Measurements from ENCODE around the gene SRP9.

The SRP9 gene

DNA sequence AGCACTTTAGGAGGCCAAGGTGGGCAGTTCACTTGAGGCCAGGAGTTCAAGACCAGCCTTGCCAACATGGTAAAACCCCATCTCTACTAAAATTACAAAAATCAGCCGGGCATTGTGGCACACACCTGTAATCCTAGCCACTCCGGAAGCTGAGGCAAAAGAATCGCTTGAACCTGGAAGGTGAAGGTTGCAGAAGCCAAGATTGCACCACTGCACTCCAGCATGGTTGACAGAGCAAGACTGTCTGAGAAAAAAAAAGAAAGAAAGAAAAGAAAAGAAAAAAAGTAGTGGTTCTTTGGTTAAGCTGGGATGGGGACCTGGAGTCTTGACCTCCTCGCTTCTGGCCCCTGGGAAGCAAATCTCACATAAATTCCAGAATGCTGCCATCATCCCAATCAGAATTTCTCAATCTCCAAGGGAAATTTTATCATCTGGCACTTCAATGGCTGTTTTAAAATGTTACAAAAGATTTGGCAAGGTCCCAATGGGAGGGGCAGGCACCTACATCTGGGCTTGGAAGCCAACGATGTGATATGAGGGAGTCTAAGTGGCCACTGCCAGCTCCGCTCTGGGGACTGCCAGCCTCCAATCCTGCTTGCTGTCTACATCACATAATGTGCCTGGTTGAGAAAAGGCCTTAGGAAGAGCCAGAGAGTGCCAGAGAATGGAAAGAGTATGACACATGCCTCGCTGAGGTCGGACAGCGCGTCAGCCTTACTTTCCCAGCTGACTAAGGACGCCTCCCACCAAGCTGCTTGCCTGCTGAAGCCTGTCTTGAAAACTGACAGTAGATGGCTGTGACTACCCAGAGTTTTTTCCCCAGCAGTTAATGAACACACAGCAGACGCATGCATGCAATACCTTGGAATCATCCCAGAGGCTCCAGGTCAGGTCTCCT, 42.1 kb upstream of the SRP9 start:
- no peak overlapping the region for H3K9ac ChIP-seq (ENCODE audit: low read length)
- H3K79me2 ChIP-seq (ENCODE audit: insufficient read depth, low read length): no peaks in the 10 kb centered on the region
- no peaks in the 10 kb centered on the region for H3K9me3 ChIP-seq (ENCODE audit: insufficient read depth, low read length)
- H3K9me2 ChIP-seq (replicated peaks; ENCODE audit: insufficient read depth, low read length): no peaks in the 10 kb centered on the region
- H3K27me3 ChIP-seq (ENCODE audit: low read length): no peaks in the 10 kb centered on the region
- no peaks in the 10 kb centered on the region for H4K20me1 ChIP-seq (ENCODE audit: low read depth, low read length)
- TF ChIP-seq, protein P1, sequence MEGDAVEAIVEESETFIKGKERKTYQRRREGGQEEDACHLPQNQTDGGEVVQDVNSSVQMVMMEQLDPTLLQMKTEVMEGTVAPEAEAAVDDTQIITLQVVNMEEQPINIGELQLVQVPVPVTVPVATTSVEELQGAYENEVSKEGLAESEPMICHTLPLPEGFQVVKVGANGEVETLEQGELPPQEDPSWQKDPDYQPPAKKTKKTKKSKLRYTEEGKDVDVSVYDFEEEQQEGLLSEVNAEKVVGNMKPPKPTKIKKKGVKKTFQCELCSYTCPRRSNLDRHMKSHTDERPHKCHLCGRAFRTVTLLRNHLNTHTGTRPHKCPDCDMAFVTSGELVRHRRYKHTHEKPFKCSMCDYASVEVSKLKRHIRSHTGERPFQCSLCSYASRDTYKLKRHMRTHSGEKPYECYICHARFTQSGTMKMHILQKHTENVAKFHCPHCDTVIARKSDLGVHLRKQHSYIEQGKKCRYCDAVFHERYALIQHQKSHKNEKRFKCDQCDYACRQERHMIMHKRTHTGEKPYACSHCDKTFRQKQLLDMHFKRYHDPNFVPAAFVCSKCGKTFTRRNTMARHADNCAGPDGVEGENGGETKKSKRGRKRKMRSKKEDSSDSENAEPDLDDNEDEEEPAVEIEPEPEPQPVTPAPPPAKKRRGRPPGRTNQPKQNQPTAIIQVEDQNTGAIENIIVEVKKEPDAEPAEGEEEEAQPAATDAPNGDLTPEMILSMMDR (IDR thresholded peaks at IDR 0.05; ENCODE audit: insufficient read depth, low read length, poor library complexity, severe bottlenecking): no peak
- TF ChIP-seq EZH2phosphoT487 (conservative IDR thresholded peaks at IDR 0.05; ENCODE audit: low read length): no peak
- no peaks in the 10 kb centered on the region for H3F3A ChIP-seq (ENCODE audit: insufficient read depth)
- no peak overlapping the region for H3K4me3 ChIP-seq (ENCODE audit: insufficient read depth, low read length, poor library complexity, severe bottlenecking)
- H3K4me2 ChIP-seq (ENCODE audit: low read depth, low read length, poor library complexity, severe bottlenecking): no peak overlapping the region
- no peaks in the 10 kb centered on the region for H3K36me3 ChIP-seq (ENCODE audit: low read length)
- no peak overlapping the region for H2AFZ ChIP-seq (ENCODE audit: low read depth, low read length, severe bottlenecking)
- no peak overlapping the region for H3K27ac ChIP-seq (ENCODE audit: low read depth, low read length)

DNA sequence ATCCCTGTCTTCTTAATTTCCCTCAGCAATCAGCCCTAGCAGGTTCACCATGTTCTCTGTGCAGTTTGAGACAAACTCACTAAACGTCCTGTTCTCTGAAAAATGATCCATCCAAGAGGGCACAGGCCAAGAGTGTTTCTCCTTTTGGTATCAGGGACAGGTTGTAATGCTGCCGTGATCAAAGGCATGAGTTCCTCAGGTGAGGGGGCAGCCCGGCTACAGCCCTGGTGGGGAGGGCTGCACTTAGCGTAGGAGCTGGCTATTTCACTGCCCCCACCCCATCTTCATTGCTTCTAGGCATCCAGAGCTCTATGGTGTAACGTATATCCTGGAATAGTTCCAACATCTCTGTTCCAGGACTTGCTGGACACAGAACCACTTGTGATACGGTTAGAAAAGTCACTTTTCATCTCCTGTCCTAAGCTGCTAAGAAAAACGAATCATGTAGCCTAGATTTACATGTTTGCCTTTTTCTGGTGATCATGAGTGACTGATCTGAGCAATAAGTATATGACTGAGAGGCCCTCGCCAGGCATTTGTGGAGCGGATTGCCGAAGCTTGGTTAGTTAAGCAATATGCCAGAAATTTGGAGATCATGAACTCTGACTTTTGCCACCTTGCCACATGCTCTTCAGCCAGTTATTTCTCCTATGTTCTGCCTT, 41.1 kb upstream of the SRP9 start:
- no peaks in the 10 kb centered on the region for H3K27me3 ChIP-seq (ENCODE audit: low read length)
- H3K9me2 ChIP-seq (replicated peaks; ENCODE audit: insufficient read depth, low read length): no peaks in the 10 kb centered on the region
- no peaks in the 10 kb centered on the region for H3K79me2 ChIP-seq (ENCODE audit: insufficient read depth, low read length)
- H2AFZ ChIP-seq (ENCODE audit: low read depth, low read length, severe bottlenecking): no peak overlapping the region
- no peak overlapping the region for H3K9ac ChIP-seq (ENCODE audit: low read length)
- no peak overlapping the region for H3K4me2 ChIP-seq (ENCODE audit: low read depth, low read length, poor library complexity, severe bottlenecking)
- TF ChIP-seq, protein P1 (IDR thresholded peaks at IDR 0.05; ENCODE audit: insufficient read depth, low read length, poor library complexity, severe bottlenecking): no peak
- no peak for TF ChIP-seq EZH2phosphoT487 (conservative IDR thresholded peaks at IDR 0.05; ENCODE audit: low read length)
- no peaks in the 10 kb centered on the region for H3F3A ChIP-seq (ENCODE audit: insufficient read depth)
- H3K9me3 ChIP-seq (ENCODE audit: insufficient read depth, low read length): no peaks in the 10 kb centered on the region
- H3K27ac ChIP-seq (ENCODE audit: low read depth, low read length): no peak overlapping the region
- no peaks in the 10 kb centered on the region for H3K36me3 ChIP-seq (ENCODE audit: low read length)
- no peak overlapping the region for H3K4me3 ChIP-seq (ENCODE audit: insufficient read depth, low read length, poor library complexity, severe bottlenecking)
- no peaks in the 10 kb centered on the region for H4K20me1 ChIP-seq (ENCODE audit: low read depth, low read length)

DNA sequence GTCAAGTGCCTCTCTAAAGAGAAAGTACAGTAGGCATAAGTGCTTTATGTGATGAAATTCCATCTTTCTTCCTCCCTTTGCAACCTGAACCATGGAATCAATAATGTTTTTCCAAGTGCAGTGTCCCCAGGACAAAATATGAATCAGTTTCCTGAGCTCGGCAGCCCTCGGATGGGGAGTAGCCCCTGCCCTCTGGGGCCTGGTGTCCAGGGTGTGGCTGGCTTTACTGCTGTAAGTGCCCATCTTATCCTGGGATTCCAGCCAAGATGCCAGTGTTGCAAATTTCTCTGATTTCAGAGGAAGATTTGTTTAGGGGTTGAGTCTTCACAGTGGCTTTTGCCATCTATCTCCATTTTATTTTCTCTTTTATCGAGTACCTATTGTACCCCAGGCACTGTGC, 40.5 kb upstream of the SRP9 start:
- Histone ChIP-seq H3K79me2 (ENCODE audit: insufficient read depth, low read length) (no peaks in the 10 kb centered on the region), H4K20me1 (ENCODE audit: low read depth, low read length) (no peaks in the 10 kb centered on the region), H3F3A (ENCODE audit: insufficient read depth) (no peaks in the 10 kb centered on the region), H3K4me3 (ENCODE audit: insufficient read depth, low read length, poor library complexity, severe bottlenecking) (no peak overlapping the region), H2AFZ (ENCODE audit: low read depth, low read length, severe bottlenecking) (no peak overlapping the region), H3K36me3 (ENCODE audit: low read length) (no peaks in the 10 kb centered on the region), H3K9me3 (ENCODE audit: insufficient read depth, low read length) (no peaks in the 10 kb centered on the region), H3K9ac (ENCODE audit: low read length) (no peak overlapping the region), H3K4me2 (ENCODE audit: low read depth, low read length, poor library complexity, severe bottlenecking) (no peak overlapping the region), H3K9me2 (replicated peaks; ENCODE audit: insufficient read depth, low read length) (no peaks in the 10 kb centered on the region), H3K27me3 (ENCODE audit: low read length) (no peaks in the 10 kb centered on the region), H3K27ac (ENCODE audit: low read depth, low read length) (no peak overlapping the region)
- TF ChIP-seq, protein P1 (IDR thresholded peaks at IDR 0.05; ENCODE audit: insufficient read depth, low read length, poor library complexity, severe bottlenecking): no peak
- no peak for TF ChIP-seq EZH2phosphoT487 (conservative IDR thresholded peaks at IDR 0.05; ENCODE audit: low read length)
